ENCODE data around the gene MBLAC2.

MBLAC2 gene

GRCh38 chr5:90473396-90474234 lies 956 bp downstream of the MBLAC2 start:
- H3K27ac ChIP-seq, result peak overlapping the region in 20 of 21 experiments; percentile 56 to 91 (median 84)

GRCh38 chr5:90472783-90473395 lies 1.7 kb downstream of the MBLAC2 start:
- H3K4me3 ChIP-seq, result peak overlapping the region; percentile 60 to 85 (median 73)
- H3K27ac ChIP-seq, result peak overlapping the region in 5 of 21 experiments; percentile 11 to 90 (median 83)

More at GRCh38 chr5:90473396-90474234, 956 bp downstream of the MBLAC2 start:
- H3K4me3 ChIP-seq, result peak overlapping the region; percentile 60 to 85 (median 73)

GRCh38 chr5:90461288-90461687 lies 13.3 kb downstream of the MBLAC2 start:
- H3K27ac ChIP-seq, result no peak overlapping the region
- no peak overlapping the region for H3K4me3 ChIP-seq

- H3K27ac ChIP-seq, result no peak overlapping the region
- H3K4me3 ChIP-seq, result no peak overlapping the region
Observed at GRCh38 chr5:90446961-90447360, 27.6 kb downstream of the MBLAC2 start.

- H3K27ac ChIP-seq, result no peak overlapping the region
- no peak overlapping the region for H3K4me3 ChIP-seq
Observed at GRCh38 chr5:90440644-90441043, 33.9 kb downstream of the MBLAC2 start.

GRCh38 chr5:90438100-90438499 lies 36.5 kb downstream of the MBLAC2 start:
- Histone ChIP-seq H3K27ac (no peak overlapping the region), H3K4me3 (no peak overlapping the region)

GRCh38 chr5:90437663-90438062 lies 36.9 kb downstream of the MBLAC2 start:
- Histone ChIP-seq H3K4me3 (no peak overlapping the region), H3K27ac (no peak overlapping the region)

DNA sequence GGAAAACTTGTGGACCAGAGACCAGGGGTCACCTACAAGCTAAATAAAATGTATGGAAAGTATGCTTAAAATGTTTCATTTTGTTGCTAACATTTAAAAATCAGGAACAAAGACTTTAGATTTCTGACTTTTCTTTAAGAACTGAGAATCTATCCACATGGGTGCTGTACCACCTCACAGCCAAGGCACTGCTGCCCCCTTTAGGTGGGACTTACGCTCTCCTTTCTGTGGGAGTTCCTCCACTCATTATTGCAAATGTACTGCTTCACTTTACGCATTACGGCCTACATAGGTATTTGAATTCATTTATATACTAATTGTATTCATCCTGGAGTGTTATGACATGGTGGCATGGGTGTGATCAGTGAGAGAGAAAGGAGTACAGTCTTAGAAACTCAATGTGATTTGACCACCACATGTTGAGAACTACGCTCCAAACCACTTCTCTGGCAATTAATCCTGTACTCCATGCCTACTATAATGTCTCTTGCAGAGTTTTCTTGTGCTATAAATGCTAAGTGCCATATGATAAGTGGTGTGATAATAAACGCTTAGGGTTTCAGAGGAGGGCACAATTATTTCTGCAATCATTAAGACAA lies 40.4 kb downstream of the MBLAC2 start:
- Histone ChIP-seq H3K27ac (no peak overlapping the region), H3K4me3 (no peak overlapping the region)

GRCh38 chr5:90424245-90424644 lies 50.3 kb downstream of the MBLAC2 start:
- H3K27ac ChIP-seq, result no peak overlapping the region

GRCh38 chr5:90421136-90421535 lies 53.4 kb downstream of the MBLAC2 start:
- Histone ChIP-seq H3K27ac (no peak overlapping the region), H3K4me3 (no peak overlapping the region)

More at GRCh38 chr5:90424245-90424644, 50.3 kb downstream of the MBLAC2 start:
- no peak overlapping the region for H3K4me3 ChIP-seq

DNA sequence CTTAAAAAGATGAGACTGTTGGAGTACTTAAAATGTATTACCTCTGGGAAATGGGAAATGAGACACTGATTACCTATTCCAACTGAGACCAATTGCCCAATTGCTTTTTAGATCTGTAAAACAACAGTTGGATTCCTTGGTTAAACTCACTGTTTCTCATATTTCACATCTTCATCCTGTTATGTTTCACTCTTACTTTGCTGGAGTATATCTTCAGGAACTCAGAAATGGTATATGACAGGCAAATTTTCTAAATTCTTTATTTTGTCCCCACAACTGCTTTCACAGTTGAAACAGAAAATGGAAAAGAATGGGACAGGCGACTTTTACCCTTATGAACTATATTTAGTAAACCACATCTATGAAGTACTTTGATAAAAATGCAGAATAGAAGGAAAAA lies 56.4 kb downstream of the MBLAC2 start:
- Histone ChIP-seq H3K27ac (no peak overlapping the region), H3K4me3 (no peak overlapping the region)

- Histone ChIP-seq H3K4me3 (peak overlapping the region; percentile 83 to 93 (median 88)), H3K27ac (peak overlapping the region; percentile 72 to 99 (median 92))
Observed at GRCh38 chr5:90410178-90410762, 64.3 kb downstream of the MBLAC2 start.

GRCh38 chr5:90409318-90410177 lies 65.0 kb downstream of the MBLAC2 start, which contains the start of gene CETN3:
CETN3 (minus strand) TSS chr5:90409756; CDS start chr5:90409661, 95 bp downstream.
- H3K4me3 ChIP-seq, result peak within 1 kb of the TSS; percentile 83 to 93 (median 88)
- peak within 1 kb of the TSS; percentile 80 to 99 (median 95) for H3K27ac ChIP-seq

- H3K4me3 ChIP-seq, result peak overlapping the region; percentile 83 to 93 (median 88)
- H3K27ac ChIP-seq, result peak overlapping the region; percentile 23 to 99 (median 95)
Observed at GRCh38 chr5:90408571-90409317, 65.8 kb downstream of the MBLAC2 start.
